ENCODE data around the gene RPS16. TPM values are rescaled to one million over a fixed set of nuclear protein-coding genes. Genes with fewer than 3 reads are reported as not detected.

RPS16 gene
- total and polyA plus RNA-seq, 12 donors, result 936 to 3,280 (median 1,424) TPM

DNA sequence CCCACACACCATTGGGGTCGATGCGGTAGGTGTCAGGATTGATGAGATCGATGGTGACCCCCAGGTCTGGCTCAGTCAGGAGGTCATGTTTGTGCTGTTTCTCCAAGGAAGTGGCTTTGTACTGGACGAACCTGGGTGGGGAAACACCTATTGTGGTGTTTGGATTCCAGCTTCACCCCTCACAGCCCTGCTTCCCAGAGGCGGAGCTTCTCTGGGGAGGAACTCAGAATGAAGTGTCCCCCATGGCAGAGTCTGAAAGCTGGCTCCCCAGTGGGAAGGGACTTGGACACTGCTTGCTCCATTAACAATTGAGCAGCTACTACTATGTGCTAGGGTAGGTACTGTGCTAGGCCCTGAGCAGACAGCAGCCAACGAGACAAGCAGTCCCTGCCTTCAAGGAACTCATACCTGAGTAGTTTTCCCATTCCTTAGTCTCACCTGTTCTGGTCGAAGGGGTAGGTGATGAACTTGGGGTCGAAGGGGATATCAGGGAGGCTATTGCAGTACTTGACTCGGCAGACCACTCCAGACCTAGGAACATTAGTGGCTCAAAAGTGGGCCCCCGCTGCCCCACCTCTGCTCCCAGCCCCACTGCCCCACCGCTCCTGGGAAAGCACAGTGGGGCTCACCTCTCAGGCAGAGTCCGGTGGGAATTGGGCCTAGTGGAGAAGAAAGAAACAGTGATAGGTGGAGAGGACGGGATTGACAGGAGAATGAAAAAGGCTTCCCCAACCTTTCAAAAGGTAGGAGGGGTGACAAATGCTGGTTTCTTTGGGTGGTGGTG, 45.9 kb downstream of the RPS16 start:
- Histone ChIP-seq H3K27me3 (no peaks in the 10 kb centered on the region), H3K36me3 (peaks cover 0 to 72% (median 40%) of the 10 kb centered on the region in 9 donors), H3K27ac (peak overlapping the region in 9 of 10 donors; percentile 94 to 100 (median 97)), H3K4me1 (peaks cover 12 to 27% (median 24%) of the 10 kb centered on the region in 9 donors), H3K4me3 (peak overlapping the region; percentile 66 to 99 (median 94)), H3K9me3 (no peaks in the 10 kb centered on the region)
- DNase-seq (no peak), ATAC-seq (no peak)
- no peak for TF ChIP-seq CTCF (IDR thresholded peaks at IDR 0.05)
- intact Hi-C loops (cut with DNase I), result loop anchor here in 4 of 10 donors (1.0 to 5.0 kb wide), 4 partner anchors 47 to 55 kb away; partner anchors contain the start of genes SAMD4B (in 3 of the 4) and SUPT5H (in 1 of the 4)
- 72 to 74% methylated on average over 13 of the region's 13 CpGs for WGBS, 2 donors

- ATAC-seq (no peak), DNase-seq (no peak)
- intact Hi-C loops (cut with DNase I), result loop anchor here in 1 of 10 donors (5.0 kb wide), 1 partner anchor 46 kb away; the partner anchor contains the start of gene SAMD4B
- TF ChIP-seq CTCF (IDR thresholded peaks at IDR 0.05), result no peak
- peaks cover 12 to 27% (median 22%) of the 10 kb centered on the region in 9 donors for H3K4me1 ChIP-seq
- H3K4me3 ChIP-seq, result no peak overlapping the region
- no peak overlapping the region for H3K27ac ChIP-seq
- H3K36me3 ChIP-seq, result peaks cover 0 to 72% (median 46%) of the 10 kb centered on the region in 9 donors
- H3K27me3 ChIP-seq, result no peaks in the 10 kb centered on the region
- 87 to 89% methylated on average over 5 of the region's 5 CpGs for WGBS, 2 donors
- H3K9me3 ChIP-seq, result no peaks in the 10 kb centered on the region
Observed at GRCh38 chr19:39388657-39389056, 47.1 kb downstream of the RPS16 start.

DNA sequence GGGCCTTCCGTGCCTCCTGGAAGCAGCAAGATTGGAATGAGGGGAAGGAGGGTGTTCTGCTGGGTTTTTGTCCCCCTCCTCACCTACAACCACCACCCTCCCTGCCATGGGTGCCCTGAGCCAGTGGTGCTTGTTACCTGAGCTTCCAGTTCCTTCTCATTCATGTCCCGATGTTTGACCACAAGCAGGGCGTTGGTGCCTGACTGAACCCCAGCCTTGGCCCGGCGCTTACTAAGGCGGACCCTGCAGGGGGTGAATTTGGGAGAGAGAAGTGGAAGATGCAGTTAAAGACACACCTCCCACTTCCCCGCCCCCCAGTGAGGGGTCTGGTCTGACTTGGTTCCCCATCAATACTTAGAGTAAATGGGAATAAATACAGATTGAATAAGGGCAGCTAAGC, 49.2 kb downstream of the RPS16 start:
- 88 to 90% methylated on average over 7 of the region's 7 CpGs for WGBS, 2 donors
- peaks cover 0 to 83% (median 67%) of the 10 kb centered on the region in 9 donors for H3K36me3 ChIP-seq
- H3K4me1 ChIP-seq, result peaks cover 8 to 15% (median 11%) of the 10 kb centered on the region in 9 donors
- H3K27me3 ChIP-seq, result no peaks in the 10 kb centered on the region
- no peaks in the 10 kb centered on the region for H3K9me3 ChIP-seq
- ATAC-seq, result no peak
- DNase-seq, result no peak
- H3K27ac ChIP-seq, result no peak overlapping the region
- intact Hi-C loops (cut with DNase I), result loop anchor here in 1 of 10 donors (5.0 kb wide), 1 partner anchor 44 kb away; the partner anchor contains the start of gene SAMD4B
- H3K4me3 ChIP-seq, result no peak overlapping the region
- no peak for TF ChIP-seq CTCF (IDR thresholded peaks at IDR 0.05)

GRCh38 chr19:39385629-39386411, 49.9 kb downstream of the RPS16 start:
- Histone ChIP-seq H3K4me3 (no peak overlapping the region), H3K27me3 (no peaks in the 10 kb centered on the region), H3K27ac (no peak overlapping the region), H3K36me3 (peaks cover 0 to 90% (median 75%) of the 10 kb centered on the region in 9 donors), H3K9me3 (no peaks in the 10 kb centered on the region), H3K4me1 (peaks cover 6 to 14% (median 10%) of the 10 kb centered on the region in 9 donors)
- ATAC-seq, result no peak
- no peak for TF ChIP-seq CTCF (IDR thresholded peaks at IDR 0.05)
- intact Hi-C loops (cut with DNase I), result loop anchor here in 1 of 10 donors (5.0 kb wide), 1 partner anchor 44 kb away; the partner anchor contains the start of gene SAMD4B
- 82 to 83% methylated on average over 20 of the region's 20 CpGs for WGBS, 2 donors
- DNase-seq, result no peak

Measured in heart right ventricle (tissue), 16 donors.